Stimulated activated CD4-positive, alpha-beta T cell treated with anti-CD3 and anti-CD28 coated beads, Interleukin-1b, Interleukin-23, amount 100 ng/mL, for 4 hours (primary cell): Measurements from ENCODE around the gene NGEF.

ENCODE experiments used
- DNase-seq, 2 donors: peaks; one replicate each; pipeline ENCODE4 v3.0.0-alpha.2; 2020; ENCODE audit warnings: low read depth in 2 of 2

NGEF gene

GRCh38 chr2:232967474-232967873 lies 45.6 kb downstream of the NGEF start:
- no peak for DNase-seq

- no peak for DNase-seq
Measured at GRCh38 chr2:232966122-232966521, 46.9 kb downstream of the NGEF start.

GRCh38 chr2:232963913-232964312 lies 49.1 kb downstream of the NGEF start:
- no peak for DNase-seq

- DNase-seq, result no peak
Measured at GRCh38 chr2:232960862-232961261, 52.2 kb downstream of the NGEF start.

GRCh38 chr2:232959139-232959538 lies 53.9 kb downstream of the NGEF start:
- no peak for DNase-seq

GRCh38 chr2:232957657-232958090 lies 55.4 kb downstream of the NGEF start:
- no peak for DNase-seq

GRCh38 chr2:232955856-232956255 lies 57.2 kb downstream of the NGEF start:
- no peak for DNase-seq

GRCh38 chr2:232954691-232955090 lies 58.4 kb downstream of the NGEF start:
- DNase-seq, result no peak

GRCh38 chr2:232951891-232952290 lies 61.2 kb downstream of the NGEF start:
- DNase-seq, result no peak

- no peak for DNase-seq
Measured at GRCh38 chr2:232951181-232951580, 61.9 kb downstream of the NGEF start.

GRCh38 chr2:232950751-232951150 lies 62.3 kb downstream of the NGEF start:
- no peak for DNase-seq

- DNase-seq, result no peak
Measured at GRCh38 chr2:232949016-232949415, 64.0 kb downstream of the NGEF start.

GRCh38 chr2:232942831-232943230 lies 70.2 kb downstream of the NGEF start:
- DNase-seq, result no peak

GRCh38 chr2:232941912-232942594 lies 71.0 kb downstream of the NGEF start:
- DNase-seq, result no peak

- DNase-seq, result no peak
Measured at GRCh38 chr2:232941400-232941799, 71.7 kb downstream of the NGEF start.

GRCh38 chr2:232940724-232941123 lies 72.3 kb downstream of the NGEF start:
- no peak for DNase-seq

- no peak for DNase-seq
Measured at GRCh38 chr2:232937278-232937906, 75.7 kb downstream of the NGEF start.

- no peak for DNase-seq
Measured at GRCh38 chr2:232931636-232932035, 81.4 kb downstream of the NGEF start.

- no peak for DNase-seq
Measured at GRCh38 chr2:232930059-232930400, 83.0 kb downstream of the NGEF start.

- no peak for DNase-seq
Measured at GRCh38 chr2:232929303-232930058, 83.6 kb downstream of the NGEF start.

- no peak for DNase-seq
Measured at GRCh38 chr2:232928551-232929302, 84.3 kb downstream of the NGEF start.
